K562 (cell line): ENCODE data around the gene RNF141.

Experiments
- CBX2 ChIP-seq: fragments of 200-600 bp; sonication (generic); IDR thresholded peaks from one replicate; pipeline ENCODE4 v1.6.1; 2012; ENCODE audit warnings: mild to moderate bottlenecking, low read length, inconsistent platforms; ENCODE audit not compliant: insufficient read depth, poor library complexity, severe bottlenecking
- HMGXB4 ChIP-seq: sonication (generic); formaldehyde crosslinking; IDR thresholded peaks from 2 replicates; pipeline ENCODE4 v1.8.1; 2023; ENCODE audit warnings: mild to moderate bottlenecking, missing genetic modification reagents
- IRF2 ChIP-seq: sonication (generic); formaldehyde crosslinking; IDR thresholded peaks from 2 replicates; pipeline ENCODE4 v1.8.1; 2022; ENCODE audit warnings: mild to moderate bottlenecking, missing genetic modification reagents
- KLF1 ChIP-seq: fragments of 450-650 bp; IDR thresholded peaks from 2 replicates; pipeline ENCODE4 v1.6.1; 2016; ENCODE audit warnings: missing genetic modification characterization, missing compliant biosample characterization
- NCOR1 ChIP-seq: fragments of 450-650 bp; IDR thresholded peaks from 2 replicates; pipeline ENCODE4 v1.6.1; 2016; ENCODE audit warnings: mild to moderate bottlenecking, moderate library complexity
- NR2F6 ChIP-seq: fragments of 450-650 bp; formaldehyde crosslinking; IDR thresholded peaks from 2 replicates; pipeline ENCODE4 v1.4.0; 2020; ENCODE audit warnings: mild to moderate bottlenecking
- SIRT6 ChIP-seq: IDR thresholded peaks from one replicate; pipeline ENCODE4 v1.6.1; 2012; ENCODE audit warnings: low read depth, mild to moderate bottlenecking, control low read depth, inconsistent platforms, low read length, moderate library complexity
- ZFX ChIP-seq: sonication (generic); formaldehyde crosslinking; IDR thresholded peaks from 2 replicates; pipeline ENCODE4 v1.8.0; 2022; ENCODE audit warnings: mild to moderate bottlenecking, missing genetic modification reagents, moderate library complexity
- ZNF717 ChIP-seq: fragments of 250-450 bp; sonication (Bioruptor Pico); IDR thresholded peaks from 2 replicates; pipeline ENCODE4 v1.5.0; 2021

DNA sequence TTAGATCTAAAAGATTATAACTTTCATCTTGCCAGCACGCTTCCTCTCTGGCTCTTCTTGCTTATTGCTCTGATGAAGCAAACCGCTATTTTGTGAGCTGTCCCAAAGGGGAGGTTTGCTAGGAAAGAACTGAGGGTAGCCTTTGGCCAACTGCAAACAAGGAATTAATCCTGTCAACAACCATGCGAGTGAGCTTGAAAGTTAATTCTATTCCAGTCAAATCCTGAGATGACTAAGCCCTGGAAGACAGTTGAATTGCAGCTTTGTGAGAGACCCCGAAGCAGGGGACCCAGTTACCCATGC, 10.3 kb upstream of the RNF141 start:
- TF ChIP-seq SIRT6 (no peak), KLF1 (no peak), ZNF717 (CRISPR knock-in tag) (no peak), NCOR1 (no peak), ZFX (no peak), IRF2 (CRISPR knock-in tag) (no peak), HMGXB4 (no peak), NR2F6 (CRISPR knock-in tag) (no peak), CBX2 (no peak)
